IMR-90 (cell line): Measurements from ENCODE around the gene ARMC9. TPM values are rescaled to one million over a fixed set of nuclear protein-coding genes. Genes with fewer than 3 reads are reported as not detected.

ENCODE experiments used
- ATAC-seq: fragments of 200-7000 bp; cut with Tn5 transposase; 2 replicates; pipeline ENCODE4 v1.9.1; 2020; ENCODE audit warnings: low read depth, mild to moderate bottlenecking, moderate library complexity
- BruUV-seq: library from RNA; stranded (reverse); fragments of 400-500 nt; replicated peaks from 2 replicates; lab custom pipeline; 2021; lab: Mats Ljungman, UMichigan
- CTCF ChIA-PET: fragments of 300-600 bp; formaldehyde crosslinking; extraction: SDS; loops from one replicate; lab custom pipeline; 2021; ENCODE audit warnings: antibody characterized with exemption; lab: Yijun Ruan, JAX
- POLR2A ChIA-PET: fragments of 300-600 bp; sonication (Branson Sonifier 250); formaldehyde crosslinking; loops from one replicate; lab custom pipeline; 2022; ENCODE audit warnings: antibody characterized with exemption; ENCODE audit not compliant: unreplicated experiment; lab: Charles Lee
- DNase-seq: peaks from one replicate; pipeline ENCODE4 v3.0.0; 2013
- H2AFZ ChIP-seq: replicated peaks from 2 replicates; pipeline ENCODE3; 2013; ENCODE audit warnings: low read length, mild to moderate bottlenecking; ENCODE audit not compliant: poor library complexity
- H2AK5ac ChIP-seq: 2 replicates; pipeline ENCODE4 v1.6.1; 2013; ENCODE audit warnings: low read depth, low read length, inconsistent platforms
- H2AK9ac ChIP-seq: replicated peaks from 2 replicates; pipeline ENCODE3; 2013; ENCODE audit warnings: mild to moderate bottlenecking, low read depth, low read length, moderate library complexity; ENCODE audit not compliant: poor library complexity
- H2BK120ac ChIP-seq: 2 replicates; pipeline ENCODE4 v1.6.1; 2013; ENCODE audit warnings: low read depth, low read length, inconsistent platforms
- H2BK15ac ChIP-seq: 3 replicates; pipeline ENCODE4 v1.6.1; 2013; ENCODE audit warnings: low read depth, low read length, inconsistent platforms
- H2BK20ac ChIP-seq: 2 replicates; pipeline ENCODE4 v1.6.1; 2013; ENCODE audit warnings: low read depth, mild to moderate bottlenecking, inconsistent platforms, low read length, moderate library complexity
- H2BK5ac ChIP-seq: 2 replicates; pipeline ENCODE4 v1.6.1; 2013; ENCODE audit warnings: mild to moderate bottlenecking, low read depth, low read length, inconsistent platforms; ENCODE audit not compliant: poor library complexity, severe bottlenecking
- H3K14ac ChIP-seq: replicated peaks from 2 replicates; pipeline ENCODE4 v1.6.1; 2013; ENCODE audit warnings: low read depth, low read length, inconsistent platforms
- H3K18ac ChIP-seq: 2 replicates; pipeline ENCODE4 v1.6.1; 2013; ENCODE audit warnings: low read depth, low read length, control low read depth
- H3K23ac ChIP-seq: 2 replicates; pipeline ENCODE4 v1.6.1; 2013; ENCODE audit warnings: low read depth, low read length, inconsistent platforms
- H3K27ac ChIP-seq: 2 replicates; pipeline ENCODE4 v1.5.1; 2013; ENCODE audit warnings: mild to moderate bottlenecking, control low read depth, low read length; ENCODE audit not compliant: insufficient read depth
- H3K27me3 ChIP-seq: 2 replicates; pipeline ENCODE4 v1.6.1; 2013; ENCODE audit warnings: low read length; ENCODE audit not compliant: control insufficient read depth, insufficient read depth
- H3K36me3 ChIP-seq: 2 replicates; pipeline ENCODE4 v1.6.1; 2013; ENCODE audit warnings: low read length, mixed read lengths; ENCODE audit not compliant: control insufficient read depth, insufficient read depth
- H3K4ac ChIP-seq: 2 replicates; pipeline ENCODE4 v1.6.1; 2013; ENCODE audit warnings: low read depth, low read length, inconsistent platforms
- H3K4me1 ChIP-seq: 2 replicates; pipeline ENCODE4 v1.6.1; 2013; ENCODE audit warnings: low read length, mixed read lengths; ENCODE audit not compliant: control insufficient read depth, insufficient read depth
- H3K4me2 ChIP-seq: 2 replicates; pipeline ENCODE4 v1.6.1; 2013; ENCODE audit warnings: low read depth, mild to moderate bottlenecking, control low read depth, low read length, moderate library complexity
- H3K4me3 ChIP-seq: 2 replicates; pipeline ENCODE4 v1.5.1; 2013; ENCODE audit warnings: low read depth, mild to moderate bottlenecking, control low read depth, low read length, moderate library complexity; ENCODE audit not compliant: insufficient read depth
- H3K56ac ChIP-seq: 2 replicates; pipeline ENCODE4 v1.6.1; 2013; ENCODE audit warnings: low read length, inconsistent platforms; ENCODE audit not compliant: insufficient read depth; ENCODE audit errors: extremely low read depth
- H3K79me1 ChIP-seq, 2 experiments: 2 replicates each; pipeline ENCODE4 v1.6.1; 2013; ENCODE audit warnings: low read length in 2 of 2, inconsistent platforms in 1 of 2, low read depth in 1 of 2
- H3K9ac ChIP-seq: 2 replicates; pipeline ENCODE4 v1.6.1; 2013; ENCODE audit warnings: low read depth, low read length, control low read depth
- H3K9me1 ChIP-seq: 2 replicates; pipeline ENCODE4 v1.6.1; 2013; ENCODE audit warnings: low read length, inconsistent platforms; ENCODE audit not compliant: insufficient read depth
- H3K9me3 ChIP-seq: 2 replicates; pipeline ENCODE4 v1.6.1; 2013; ENCODE audit warnings: low read length; ENCODE audit not compliant: control insufficient read depth, insufficient read depth
- H4K20me1 ChIP-seq: 2 replicates; pipeline ENCODE4 v1.6.1; 2013; ENCODE audit warnings: low read length, inconsistent platforms; ENCODE audit not compliant: insufficient read depth
- H4K5ac ChIP-seq: 2 replicates; pipeline ENCODE4 v1.6.1; 2013; ENCODE audit warnings: mild to moderate bottlenecking, low read depth, low read length, control low read depth
- H4K8ac ChIP-seq, 2 experiments: 2 replicates each; pipeline ENCODE4 v1.6.1; 2013; ENCODE audit warnings: low read depth in 2 of 2, low read length in 2 of 2, control low read depth in 1 of 2, inconsistent platforms in 1 of 2
- H4K91ac ChIP-seq: 2 replicates; pipeline ENCODE4 v1.6.1; 2013; ENCODE audit warnings: low read depth, low read length, inconsistent platforms; ENCODE audit not compliant: insufficient read depth
- BHLHE40 ChIP-seq: fragments of 150-350 bp; IDR thresholded peaks from 2 replicates; pipeline ENCODE4 v1.6.1; 2016; ENCODE audit warnings: mild to moderate bottlenecking, low read depth, low read length
- CEBPB ChIP-seq: IDR thresholded peaks from 2 replicates; pipeline ENCODE4 v1.6.1; 2012; ENCODE audit warnings: low read depth, low read length, improper control_type of control experiment
- CHD1 ChIP-seq: IDR thresholded peaks from 2 replicates; pipeline ENCODE4 v1.6.1; 2012; ENCODE audit warnings: low read depth, low read length, improper control_type of control experiment
- CTCF ChIP-seq: conservative IDR thresholded peaks from 2 replicates; pipeline ENCODE4 v1.5.1; 2012; ENCODE audit warnings: mild to moderate bottlenecking, low read depth, low read length, improper control_type of control experiment
- ELK1 ChIP-seq: fragments of 150-350 bp; IDR thresholded peaks from 2 replicates; pipeline ENCODE4 v1.6.1; 2016; ENCODE audit warnings: low read depth, mild to moderate bottlenecking, low read length, moderate library complexity, borderline replicate concordance
- FOS ChIP-seq: fragments of 150-350 bp; IDR thresholded peaks from 2 replicates; pipeline ENCODE4 v1.6.1; 2016; ENCODE audit warnings: low read depth, low read length
- MXI1 ChIP-seq: IDR thresholded peaks from 2 replicates; pipeline ENCODE4 v1.6.1; 2012; ENCODE audit warnings: low read depth, mild to moderate bottlenecking, low read length, moderate library complexity, borderline replicate concordance
- NFE2L2 ChIP-seq: fragments of 150-350 bp; IDR thresholded peaks from 2 replicates; pipeline ENCODE4 v1.6.1; 2016; ENCODE audit warnings: low read depth, mild to moderate bottlenecking, low read length
- RAD21 ChIP-seq: IDR thresholded peaks from 2 replicates; pipeline ENCODE4 v1.6.1; 2012; ENCODE audit warnings: low read length, improper control_type of control experiment
- SMC3 ChIP-seq: fragments of 150-350 bp; IDR thresholded peaks from 2 replicates; pipeline ENCODE4 v1.6.1; 2016; ENCODE audit warnings: low read depth, mild to moderate bottlenecking, antibody characterized with exemption, low read length, moderate library complexity
- USF2 ChIP-seq: fragments of 150-350 bp; IDR thresholded peaks from 2 replicates; pipeline ENCODE4 v1.6.1; 2017; ENCODE audit warnings: mild to moderate bottlenecking, antibody characterized with exemption, low read length, low read depth
- WGBS, 2 experiments: methylation state at CpG; one replicate each; pipeline versions ENCODE4 v1.1.5 to v1.1.7; 2013; ENCODE audit warnings: missing lambda C conversion rate in 2 of 2; ENCODE audit not compliant: insufficient read length in 1 of 2; ENCODE audit errors: extremely low coverage in 2 of 2; 5-methylcytosine and 5-hydroxymethylcytosine counted together
- dilution Hi-C: fragments of 300-500 bp; cut with HindIII; formaldehyde crosslinking; loops from one replicate; pipeline ENCODE4 v1.14.3; 2018; ENCODE audit warnings: low sequenced_read_pairs; ENCODE audit not compliant: unreplicated experiment
- in situ Hi-C: fragments of 300-500 bp; cut with MboI; formaldehyde crosslinking; loops from 3 replicates; pipeline ENCODE4 v1.14.3; 2019; ENCODE audit warnings: low sequenced_read_pairs, inconsistent platforms, mixed read lengths
- intact Hi-C: fragments of 100-400 bp; cut with micrococcal nuclease; formaldehyde crosslinking; loops from 2 replicates; pipeline ENCODE4 v1.10.0; 2022
- polyA plus RNA-seq, 3 experiments: library from polyadenylated mRNA; depleted of rRNA; stranded (reverse); fragments of >200 nt; gene quantifications; 2 replicates each; pipeline ENCODE4 v1.2.3, GENCODE V29; 2012; ENCODE audit warnings: low replicate concordance in 1 of 3
- total RNA-seq: library from RNA; depleted of rRNA; stranded (reverse); fragments of >200 nt; gene quantifications from 2 replicates; pipeline ENCODE4 v1.2.3, GENCODE V29; 2012

The ARMC9 gene
- total and polyA plus RNA-seq, 2 of the 4 experiments (the other 2 are of a cell fraction), result 36.0 to 46.6 TPM

- TF ChIP-seq CTCF, result no peak
Observed at GRCh38 chr2:231276987-231277386, 78.6 kb downstream of the ARMC9 start (continued).

GRCh38 chr2:231277962-231278361, 79.5 kb downstream of the ARMC9 start:
- H3K4me2 ChIP-seq, result no peak overlapping the region
- no peak overlapping the region for H2BK120ac ChIP-seq
- H4K20me1 ChIP-seq, result no peaks in the 10 kb centered on the region
- no peak overlapping the region for H4K91ac ChIP-seq
- H3K27me3 ChIP-seq, result no peaks in the 10 kb centered on the region
- no TSS peak for BruUV-seq
- no peak overlapping the region for H4K5ac ChIP-seq
- H2BK5ac ChIP-seq, result no peak overlapping the region
- H2BK15ac ChIP-seq, result no peak overlapping the region
- H3K9ac ChIP-seq, result no peak overlapping the region
- no peak overlapping the region for H2BK20ac ChIP-seq
- no peak overlapping the region for H4K8ac ChIP-seq
- no peak overlapping the region for H3K14ac ChIP-seq
- ChIA-PET POLR2A (no interaction called here), CTCF (interaction anchor here (0.6 to 1.0 kb wide), 2 partner anchors 13 to 14 kb away, joined by 3 to 5 read pairs; no protein-coding TSS in a partner anchor)
- peaks cover 17% of the 10 kb centered on the region for H3K9me1 ChIP-seq
- intact Hi-C loops (no loop called here), in situ Hi-C loops (no loop called here), dilution Hi-C loops (no loop called here)
- no peak overlapping the region for H2AK5ac ChIP-seq
- no peak overlapping the region for H3K27ac ChIP-seq
- peaks cover 49% of the 10 kb centered on the region for H3K36me3 ChIP-seq
- no peaks in the 10 kb centered on the region for H3K9me3 ChIP-seq
- DNase-seq, result no peak
- H3K23ac ChIP-seq, result no peak overlapping the region
- H3K4ac ChIP-seq, result no peak overlapping the region
- H2AFZ ChIP-seq, result no peak overlapping the region
- peaks cover 0 to 5% of the 10 kb centered on the region in 2 experiments; a peak in 2 of 4 replicates for H3K79me1 ChIP-seq
- no peak overlapping the region for H3K18ac ChIP-seq
- no peak overlapping the region for H3K4me3 ChIP-seq
- ATAC-seq, result no peak
- no peak overlapping the region for H3K56ac ChIP-seq
- WGBS, 2 experiments, result no CpG with 5 or more reads among the region's 8 CpGs
- no peaks in the 10 kb centered on the region for H3K4me1 ChIP-seq
- no peak overlapping the region for H2AK9ac ChIP-seq
- TF ChIP-seq CTCF, result no peak
- no peak for TF ChIP-seq CEBPB
- no peak for TF ChIP-seq CHD1
- TF ChIP-seq RAD21, result no peak
- TF ChIP-seq BHLHE40, result no peak
- TF ChIP-seq USF2, result no peak
- no peak for TF ChIP-seq SMC3
- TF ChIP-seq FOS, result no peak; the same call in 1 of the 2 replicates
- no peak for TF ChIP-seq ELK1
- no peak for TF ChIP-seq MXI1
- no peak for TF ChIP-seq NFE2L2
